ENCODE data around the gene APH1A.
"Not testable (repeated sequence)": the region's sequence is repeated elsewhere in the genome, so short reads cannot be mapped to it uniquely, and the experiment has no call there.

APH1A gene

GRCh38 chr1:150233359-150234308 lies 35.2 kb downstream of the APH1A start:
- no peak for DNase-seq (ENCODE audit: low spot score)

GRCh38 chr1:150232921-150233320 lies 35.9 kb downstream of the APH1A start:
- DNase-seq (ENCODE audit: low spot score), result not testable (repeated sequence)

GRCh38 chr1:150228246-150228645 lies 40.6 kb downstream of the APH1A start:
- not testable (repeated sequence) for DNase-seq (ENCODE audit: low spot score)

GRCh38 chr1:150227228-150227627 lies 41.6 kb downstream of the APH1A start:
- DNase-seq (ENCODE audit: low spot score), result no peak

GRCh38 chr1:150226486-150226885 lies 42.3 kb downstream of the APH1A start:
- no peak for DNase-seq (ENCODE audit: low spot score)

GRCh38 chr1:150225546-150225945 lies 43.3 kb downstream of the APH1A start:
- no peak for DNase-seq (ENCODE audit: low spot score)

- no peak for DNase-seq (ENCODE audit: low spot score)
Observed at GRCh38 chr1:150224983-150225382, 43.8 kb downstream of the APH1A start.

- no peak for DNase-seq (ENCODE audit: low spot score)
Observed at GRCh38 chr1:150221552-150221951, 47.3 kb downstream of the APH1A start.

- not testable (repeated sequence) for DNase-seq (ENCODE audit: low spot score)
Observed at GRCh38 chr1:150215855-150216254, 53.0 kb downstream of the APH1A start.

Data from ecto neural progenitor cell (in vitro differentiated cells).